NCI-H748 (cell line): ENCODE data around the gene WLS.

Experiments used
- DNase-seq: peaks from one replicate; lab custom pipeline; 2025; ENCODE audit not compliant: unreplicated experiment; lab: John Stamatoyannopoulos, UW

Gene WLS

GRCh38 chr1:68141071-68142021 is 91.0 kb downstream of the WLS start:
- DNase-seq: no peak

GRCh38 chr1:68140536-68140935 is 91.8 kb downstream of the WLS start:
- DNase-seq: no peak

GRCh38 chr1:68136187-68136586 is 96.1 kb downstream of the WLS start:
- DNase-seq: no peak

DNA sequence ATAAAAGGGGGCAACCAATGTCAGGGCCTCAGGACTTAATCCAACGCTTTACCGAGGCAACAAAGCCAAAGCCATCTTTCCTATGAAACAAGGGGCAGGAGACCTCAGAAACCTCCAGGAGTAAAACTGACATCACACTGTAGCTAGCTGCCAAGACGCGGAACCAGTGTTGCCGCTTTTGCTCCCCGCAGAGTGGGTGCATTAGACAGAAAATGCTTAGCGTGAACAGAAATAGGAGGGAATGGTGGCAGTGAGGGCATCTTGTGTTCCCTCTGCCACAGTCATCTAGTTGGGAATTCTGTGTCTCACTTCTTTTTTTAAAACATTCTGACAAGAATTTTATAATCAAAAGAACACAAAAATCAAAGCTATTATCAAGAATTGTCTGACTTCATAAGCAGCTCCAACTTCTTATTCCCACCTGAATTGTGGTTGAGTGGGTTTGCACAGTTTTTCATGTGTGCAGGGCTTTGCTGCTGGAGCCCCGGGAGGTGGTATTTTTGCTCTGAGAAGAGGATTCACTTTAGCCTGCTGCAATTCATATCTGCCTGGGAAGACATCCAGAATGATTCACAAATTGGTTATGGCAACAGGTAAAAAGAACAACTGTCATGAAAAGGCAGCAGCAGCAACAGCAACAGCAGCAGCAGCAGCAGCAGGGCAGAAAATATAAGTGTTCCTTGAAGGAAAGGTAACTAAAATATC is 99.7 kb downstream of the WLS start:
- DNase-seq: no peak

DNA sequence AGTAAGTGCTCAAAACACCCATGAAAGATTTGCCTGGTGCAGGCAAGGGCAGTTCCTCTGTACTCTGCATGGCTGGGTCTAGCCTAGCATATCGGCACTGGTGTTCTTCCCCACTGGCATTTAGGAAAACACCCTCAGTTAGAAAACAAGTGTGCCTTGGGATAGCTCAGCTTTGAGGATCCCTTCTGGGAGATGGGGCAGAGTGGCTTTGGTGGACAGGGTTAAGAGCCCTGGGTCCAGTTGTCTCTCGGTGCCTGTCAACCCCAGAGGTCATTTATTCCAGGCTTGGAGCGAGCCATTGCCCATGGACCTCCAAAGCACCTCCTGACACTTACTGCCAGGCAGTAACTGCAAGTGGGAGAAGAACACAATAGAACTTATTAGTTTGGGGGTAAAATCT is 101.1 kb downstream of the WLS start:
- no peak for DNase-seq

- DNase-seq: no peak
Measured at GRCh38 chr1:68129536-68130250, 102.6 kb downstream of the WLS start.

DNA sequence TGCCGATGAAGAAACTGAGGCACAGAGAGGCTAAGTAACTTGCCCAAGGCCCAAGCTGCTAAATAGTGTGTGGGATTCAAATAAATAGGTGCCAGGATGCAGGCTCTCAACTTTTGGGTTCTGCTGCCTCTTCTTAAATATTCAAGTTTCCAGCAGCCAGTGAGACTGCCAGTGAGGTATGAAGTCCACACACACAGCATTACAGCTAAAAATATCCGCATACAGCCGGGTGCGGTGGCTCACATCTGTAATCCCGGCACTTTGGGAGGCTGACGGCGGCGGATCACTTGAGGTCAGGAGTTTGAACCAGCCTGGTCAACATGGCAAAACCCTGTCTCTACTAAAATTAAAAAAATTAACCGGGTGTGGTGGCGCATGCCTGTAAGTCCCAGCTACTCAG is 103.5 kb downstream of the WLS start:
- no peak for DNase-seq

- DNase-seq: no peak
Measured at GRCh38 chr1:68128157-68128556, 104.2 kb downstream of the WLS start.

GRCh38 chr1:68121536-68121935 is 110.8 kb downstream of the WLS start:
- no peak for DNase-seq

- DNase-seq: peak; percentile 72
Measured at GRCh38 chr1:68120136-68120791, 112.1 kb downstream of the WLS start.

- no peak for DNase-seq
Measured at GRCh38 chr1:68119445-68119844, 112.9 kb downstream of the WLS start.

GRCh38 chr1:68117416-68117815 is 114.9 kb downstream of the WLS start:
- no peak for DNase-seq

GRCh38 chr1:68116643-68117235 is 115.6 kb downstream of the WLS start:
- peak; percentile 70 for DNase-seq

GRCh38 chr1:68115308-68115707 is 117.0 kb downstream of the WLS start:
- DNase-seq: no peak

DNA sequence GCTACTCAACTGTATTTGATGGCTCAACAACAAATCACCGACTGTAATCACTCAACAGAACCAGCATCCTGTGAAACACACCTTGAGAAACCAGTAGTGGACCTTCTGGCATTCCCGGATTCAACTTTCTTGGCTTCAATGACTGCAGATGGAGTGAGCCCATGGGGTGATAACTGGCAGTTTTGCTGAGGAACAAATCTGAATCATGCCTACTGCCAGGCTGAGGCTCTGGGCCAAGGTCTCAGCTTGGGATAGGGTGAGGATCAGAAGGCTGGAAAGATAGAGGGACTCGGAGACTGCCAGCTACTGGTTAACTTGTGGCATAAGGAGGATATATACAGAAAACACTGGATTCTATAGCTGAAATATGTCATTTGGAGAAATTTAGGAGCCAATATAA is 118.4 kb downstream of the WLS start:
- no peak for DNase-seq

DNA sequence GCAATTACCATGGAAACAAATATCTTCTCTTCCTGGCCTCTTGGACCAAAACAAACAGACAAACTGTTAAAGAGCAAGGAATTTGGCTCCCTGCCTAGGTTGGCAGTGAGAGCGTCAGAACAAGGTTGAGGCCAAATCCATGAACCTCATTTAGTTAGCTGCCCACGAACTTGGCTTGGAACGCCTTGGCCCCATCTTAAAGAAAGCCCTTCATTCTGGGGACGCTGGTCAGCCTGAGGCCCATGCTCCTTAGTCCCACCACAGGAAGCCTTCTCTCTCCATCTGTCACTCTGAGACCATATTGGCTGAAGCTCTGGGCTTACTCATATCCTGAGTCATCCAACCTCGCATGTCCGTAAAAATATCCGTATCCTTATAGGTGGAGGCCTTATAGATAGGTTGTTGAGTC is 119.5 kb downstream of the WLS start:
- no peak for DNase-seq

- DNase-seq: peak; percentile 83
Measured at GRCh38 chr1:68111519-68112436, 120.5 kb downstream of the WLS start.

- no peak for DNase-seq
Measured at GRCh38 chr1:68107771-68108170, 124.6 kb downstream of the WLS start.

DNA sequence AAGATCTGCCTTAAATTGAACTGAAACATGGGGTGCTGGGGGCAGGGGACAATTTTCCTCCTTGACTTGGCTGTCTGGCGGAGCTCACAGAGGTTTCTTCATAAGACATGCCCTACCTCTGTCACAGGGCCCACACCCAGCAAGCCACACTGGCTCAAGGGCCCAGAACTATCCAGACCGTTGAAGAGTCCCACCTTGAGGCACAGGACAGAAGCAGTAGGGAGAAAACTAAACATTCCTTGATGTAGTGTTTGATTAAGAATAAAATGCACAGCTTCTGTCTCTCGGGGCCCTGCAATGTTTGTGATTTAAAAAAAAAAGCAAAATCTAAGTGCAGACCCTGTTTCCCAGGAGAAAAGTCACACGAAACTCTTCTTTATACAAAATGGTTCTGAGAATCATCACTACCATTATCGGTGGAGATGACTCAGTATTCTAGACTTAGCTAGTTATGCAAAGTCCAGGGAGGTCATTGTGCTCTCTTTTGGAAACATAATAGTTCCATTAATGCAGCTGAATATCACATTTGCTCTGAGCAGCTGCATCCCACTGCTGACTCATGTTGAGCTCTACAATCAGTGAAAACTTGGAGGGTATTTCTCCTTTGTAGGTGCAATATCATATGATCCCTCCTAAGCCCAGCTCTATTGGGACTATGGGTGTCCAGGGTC is 128.3 kb downstream of the WLS start:
- peak; percentile 66 for DNase-seq
